HG03039 (cell line): Measurements from ENCODE around the gene AKR1A1.
"Not testable (repeated sequence)": the region's sequence is repeated elsewhere in the genome, so short reads cannot be mapped to it uniquely, and the experiment has no call there.

Experiments used
- ATAC-seq: cut with Tn5 transposase; IDR thresholded peaks from one replicate; pipeline ENCODE4 v1.9.1; 2021; ENCODE audit warnings: mild to moderate bottlenecking, moderate library complexity; ENCODE audit not compliant: unreplicated experiment

The AKR1A1 gene

DNA sequence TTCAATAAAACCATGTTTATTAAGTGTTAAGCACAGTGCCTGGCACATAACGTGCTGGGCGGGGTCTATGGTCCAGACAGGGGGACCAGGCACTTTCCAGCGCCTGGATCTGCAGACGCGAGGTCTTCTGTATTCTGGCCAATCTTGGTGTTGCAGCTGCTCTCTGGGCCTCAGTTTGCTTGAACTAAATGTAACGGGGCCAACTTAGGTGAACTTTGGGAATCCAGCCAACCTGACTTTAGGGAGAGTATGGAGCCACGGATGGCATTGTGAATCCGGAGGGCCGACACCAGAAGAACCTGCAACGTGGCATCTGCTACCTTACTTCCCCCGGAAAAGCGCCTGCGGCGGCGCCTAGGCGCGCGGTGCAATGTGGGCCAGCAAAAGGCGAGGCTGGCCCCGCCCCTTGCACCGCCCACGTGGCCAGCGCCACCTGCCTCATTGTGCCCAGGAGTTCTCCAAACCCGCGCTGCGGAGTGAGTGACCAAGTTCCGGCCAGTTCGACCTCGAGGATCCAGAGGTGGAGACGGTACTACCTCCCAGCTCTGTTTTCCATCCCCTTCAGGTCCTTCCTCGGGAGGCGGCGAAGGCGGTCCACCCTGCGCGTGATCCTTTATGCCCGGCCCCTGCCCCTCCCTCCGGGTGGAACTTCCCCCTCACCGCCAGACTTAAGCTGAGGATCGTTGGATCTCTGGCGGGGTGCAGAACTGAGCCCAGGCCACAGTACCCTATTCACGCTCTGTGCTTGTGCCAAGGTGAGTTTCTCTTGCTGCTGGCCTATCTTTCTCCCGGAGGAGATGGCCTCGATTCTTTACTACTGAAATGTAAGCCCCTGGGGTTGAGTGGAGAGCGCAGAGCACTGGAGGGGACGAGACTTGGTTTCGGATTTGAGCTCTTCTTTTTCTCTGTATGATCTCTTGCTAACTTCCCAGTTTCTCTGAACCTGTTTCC lies at the start of gene AKR1A1:
Gene AKR1A1 (plus strand): TSS at position 426 of the 951 bp plus-strand sequence. CDS start 10,969 bp downstream, outside the sequence.
- ATAC-seq: peak; percentile 77

DNA sequence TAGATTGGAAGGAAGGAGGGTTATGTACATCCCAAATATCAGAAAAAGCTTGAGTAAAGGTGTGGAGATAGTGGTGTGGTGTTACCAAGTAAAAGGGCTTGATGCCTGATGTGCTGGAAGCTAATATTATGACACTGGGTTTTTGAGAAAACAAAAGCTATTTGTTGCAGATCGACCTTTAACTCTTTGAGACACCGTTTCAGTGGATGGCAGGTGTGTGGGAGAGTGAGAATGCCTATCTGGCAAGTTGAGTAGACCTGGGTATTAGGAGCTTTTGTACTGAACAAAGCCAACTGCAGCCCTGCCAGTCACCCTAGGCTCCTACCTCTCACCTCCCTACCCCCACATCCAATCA lies 49.1 kb upstream of the AKR1A1 start:
- no peak for ATAC-seq

DNA sequence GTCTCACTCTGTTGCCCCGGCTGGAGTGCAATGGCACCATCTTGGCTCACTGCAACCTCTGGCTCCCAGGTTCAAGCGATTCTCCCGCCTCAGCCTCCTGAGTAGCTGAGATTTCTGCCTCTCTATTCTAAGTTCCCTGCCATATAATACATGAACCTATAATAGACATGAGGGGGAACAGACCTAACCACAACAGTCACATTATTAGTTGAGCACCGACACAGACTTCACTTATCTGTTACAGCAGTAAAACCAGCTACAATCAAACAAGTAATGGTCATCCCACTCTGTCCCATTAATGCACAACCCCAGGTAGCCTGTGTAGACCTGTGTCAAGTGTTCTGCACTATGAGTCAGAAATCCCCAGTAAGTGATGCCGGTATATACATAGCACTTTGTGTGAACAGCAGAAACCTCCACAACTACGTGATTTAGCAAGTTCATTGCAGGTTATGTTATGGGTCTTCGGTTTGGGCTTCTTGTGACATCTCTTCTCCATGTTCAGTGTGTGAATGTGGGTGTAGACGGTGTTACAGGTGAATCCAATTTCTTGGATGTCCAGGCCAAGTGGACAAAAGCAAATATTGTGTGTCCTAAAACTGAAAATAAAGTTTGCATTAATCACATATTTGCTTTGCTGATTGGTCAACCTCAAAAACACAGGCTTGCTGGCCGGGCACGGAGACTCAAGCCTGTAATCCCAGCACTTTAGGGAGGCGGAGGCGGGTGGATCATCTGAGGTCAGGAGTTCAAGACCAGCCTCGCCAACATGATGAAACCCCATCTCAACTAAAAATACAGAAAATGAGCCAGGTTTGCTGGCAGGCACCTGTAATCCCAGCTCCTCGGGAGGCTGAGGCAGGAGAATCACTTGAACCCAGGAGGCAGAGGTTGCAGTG lies 46.9 kb upstream of the AKR1A1 start:
- ATAC-seq: no peak

DNA sequence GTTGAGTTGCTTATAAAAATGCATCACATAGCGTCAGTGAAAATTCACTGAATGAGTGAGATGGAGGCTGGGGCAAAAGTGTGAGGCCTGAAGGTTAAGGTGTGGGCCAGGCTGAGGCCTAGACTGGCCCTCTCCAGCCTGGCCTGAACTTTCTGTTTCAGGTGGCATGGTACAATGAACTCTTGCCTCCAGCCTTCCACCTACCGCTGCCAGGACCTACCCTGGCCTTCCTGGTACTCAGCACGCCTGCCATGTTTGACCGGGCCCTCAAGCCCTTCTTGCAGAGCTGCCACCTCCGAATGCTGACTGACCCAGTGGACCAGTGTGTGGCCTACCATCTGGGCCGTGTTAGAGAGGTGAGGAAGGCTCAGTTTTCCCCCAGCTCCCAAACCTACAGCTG lies 43.4 kb upstream of the AKR1A1 start:
- no peak for ATAC-seq

DNA sequence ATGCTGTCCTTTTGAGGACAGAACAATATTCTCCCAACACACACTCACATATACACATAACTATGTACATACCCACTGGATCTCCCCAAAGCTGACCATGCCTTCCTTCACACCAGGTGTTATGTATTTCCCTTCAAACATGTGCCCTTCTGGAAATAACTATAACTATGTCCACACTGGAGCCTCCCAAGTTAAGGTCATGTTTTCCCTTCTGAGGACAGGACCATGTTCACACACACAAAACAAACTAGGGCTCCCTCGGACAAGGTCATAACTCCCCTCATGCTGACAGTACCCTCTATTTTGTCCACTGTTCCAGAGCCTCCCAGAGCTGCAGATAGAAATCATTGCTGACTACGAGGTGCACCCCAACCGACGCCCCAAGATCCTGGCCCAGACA lies 42.7 kb upstream of the AKR1A1 start:
- ATAC-seq: no peak

DNA sequence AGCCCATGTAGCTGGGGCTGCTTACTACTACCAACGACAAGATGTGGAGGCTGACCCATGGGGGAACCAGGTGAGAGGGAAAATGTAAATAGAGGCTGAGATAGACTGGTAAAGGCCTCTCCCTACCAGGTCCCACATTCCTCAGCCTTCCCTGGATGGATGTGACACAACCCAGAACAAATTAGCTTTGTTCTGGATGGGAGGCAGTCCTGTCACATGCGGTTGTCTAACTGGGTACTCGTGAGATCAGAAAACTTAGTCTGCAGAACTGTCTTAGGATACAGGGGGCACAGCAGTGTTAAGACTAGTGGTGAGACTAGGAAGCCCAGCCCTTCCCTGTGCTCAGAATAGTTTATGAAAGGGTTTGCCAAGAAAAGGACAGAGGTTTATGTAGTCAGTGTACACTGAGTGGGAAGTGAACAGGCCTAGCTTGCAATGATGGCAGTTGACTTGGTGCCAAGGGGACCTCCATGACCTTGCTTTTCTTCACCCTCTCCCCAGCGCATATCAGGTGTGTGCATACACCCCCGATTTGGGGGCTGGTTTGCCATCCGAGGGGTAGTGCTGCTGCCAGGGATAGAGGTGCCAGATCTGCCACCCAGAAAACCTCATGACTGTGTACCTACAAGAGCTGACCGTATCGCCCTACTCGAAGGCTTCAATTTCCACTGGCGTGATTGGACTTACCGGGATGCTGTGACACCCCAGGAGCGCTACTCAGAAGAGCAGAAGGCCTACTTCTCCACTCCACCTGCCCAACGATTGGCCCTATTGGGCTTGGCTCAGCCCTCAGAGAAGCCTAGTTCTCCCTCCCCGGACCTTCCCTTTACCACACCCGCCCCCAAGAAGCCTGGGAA lies 42.1 kb upstream of the AKR1A1 start:
- ATAC-seq: no peak

DNA sequence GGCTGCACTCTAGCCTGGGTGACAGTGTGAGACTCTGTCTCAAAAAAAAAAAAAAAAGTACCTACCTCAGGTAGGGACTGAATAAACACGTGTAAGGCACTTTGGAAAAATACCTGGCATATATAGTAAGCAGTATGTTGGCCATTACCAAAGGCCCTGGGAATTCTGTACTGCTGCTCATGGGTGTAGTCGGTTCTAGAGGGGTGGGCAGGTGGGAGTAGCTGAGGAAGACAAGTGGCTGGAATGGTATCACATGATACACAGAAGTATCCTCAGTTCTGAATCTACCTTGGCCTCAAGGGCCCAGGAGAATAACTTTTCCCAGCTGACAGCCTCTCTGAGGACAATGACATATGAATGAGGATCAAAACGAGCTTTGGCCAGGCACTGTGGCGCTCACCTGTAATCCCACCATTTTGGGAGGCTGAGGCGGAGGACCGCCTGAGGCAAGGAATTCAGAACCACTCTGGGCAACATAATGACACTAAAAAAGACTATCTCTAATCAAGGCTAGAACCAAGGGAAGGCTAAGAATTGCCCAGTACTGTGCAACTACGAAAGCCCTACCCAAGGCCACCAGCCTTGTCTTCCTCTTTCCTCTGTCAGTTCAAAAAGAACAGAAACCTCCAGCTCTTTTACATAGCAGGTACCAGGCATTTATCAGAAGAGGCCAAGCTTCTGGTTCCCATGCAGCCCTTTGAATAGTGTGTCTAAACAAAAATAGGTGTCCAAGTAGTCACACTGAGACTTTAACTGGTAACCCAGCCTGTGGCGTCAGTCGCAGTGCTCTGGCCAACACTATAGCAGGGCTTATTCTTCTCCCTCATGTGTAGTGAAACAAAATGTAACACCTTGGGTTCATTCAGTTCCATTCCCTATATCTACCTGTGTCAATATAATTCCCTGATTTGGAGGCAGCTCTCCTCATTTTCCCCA lies 40.3 kb upstream of the AKR1A1 start:
- ATAC-seq: no peak

DNA sequence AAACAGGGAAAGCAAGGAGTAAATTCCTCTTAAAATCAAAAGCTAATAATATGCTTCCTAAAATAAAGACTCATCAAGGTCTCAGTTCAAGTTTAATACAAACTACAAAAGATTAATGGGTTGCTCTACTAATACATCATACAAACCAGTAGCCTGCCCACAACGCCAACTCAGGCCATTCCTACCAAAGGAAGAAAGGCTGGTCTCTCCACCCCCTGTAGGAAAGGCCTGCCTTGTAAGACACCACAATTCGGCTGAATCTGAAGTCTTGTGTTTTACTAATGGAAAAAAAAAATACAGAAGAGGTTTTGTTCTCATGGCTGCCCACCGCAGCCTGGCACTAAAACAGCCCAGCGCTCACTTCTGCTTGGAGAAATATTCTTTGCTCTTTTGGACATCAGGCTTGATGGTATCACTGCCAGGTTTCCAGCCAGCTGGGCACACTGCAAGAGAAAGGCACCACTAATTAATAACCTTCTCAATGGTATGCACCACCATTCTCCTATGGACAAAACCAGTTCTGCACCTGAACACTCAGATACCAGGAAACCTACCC lies 39.6 kb upstream of the AKR1A1 start:
- no peak for ATAC-seq

DNA sequence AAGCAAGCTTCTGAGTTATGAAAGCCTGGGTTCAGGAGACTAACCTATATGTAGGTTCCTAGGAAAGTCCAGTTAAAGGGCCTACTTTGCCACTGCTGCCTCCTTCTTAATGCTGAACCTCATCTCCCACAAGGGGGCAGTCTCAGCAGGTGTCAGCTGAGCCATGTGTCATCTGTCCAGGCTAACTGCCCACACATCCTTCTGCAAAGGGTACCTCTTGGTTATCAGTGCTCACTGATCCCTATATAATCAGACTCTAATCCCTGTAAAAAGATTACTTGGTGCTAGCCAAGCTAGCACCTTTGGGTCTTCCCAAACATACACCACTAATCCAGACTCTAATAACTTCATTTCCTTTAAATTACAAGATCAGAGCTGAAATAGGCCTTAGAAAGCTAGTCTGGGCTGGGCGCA lies 38.0 kb upstream of the AKR1A1 start:
- no peak for ATAC-seq

DNA sequence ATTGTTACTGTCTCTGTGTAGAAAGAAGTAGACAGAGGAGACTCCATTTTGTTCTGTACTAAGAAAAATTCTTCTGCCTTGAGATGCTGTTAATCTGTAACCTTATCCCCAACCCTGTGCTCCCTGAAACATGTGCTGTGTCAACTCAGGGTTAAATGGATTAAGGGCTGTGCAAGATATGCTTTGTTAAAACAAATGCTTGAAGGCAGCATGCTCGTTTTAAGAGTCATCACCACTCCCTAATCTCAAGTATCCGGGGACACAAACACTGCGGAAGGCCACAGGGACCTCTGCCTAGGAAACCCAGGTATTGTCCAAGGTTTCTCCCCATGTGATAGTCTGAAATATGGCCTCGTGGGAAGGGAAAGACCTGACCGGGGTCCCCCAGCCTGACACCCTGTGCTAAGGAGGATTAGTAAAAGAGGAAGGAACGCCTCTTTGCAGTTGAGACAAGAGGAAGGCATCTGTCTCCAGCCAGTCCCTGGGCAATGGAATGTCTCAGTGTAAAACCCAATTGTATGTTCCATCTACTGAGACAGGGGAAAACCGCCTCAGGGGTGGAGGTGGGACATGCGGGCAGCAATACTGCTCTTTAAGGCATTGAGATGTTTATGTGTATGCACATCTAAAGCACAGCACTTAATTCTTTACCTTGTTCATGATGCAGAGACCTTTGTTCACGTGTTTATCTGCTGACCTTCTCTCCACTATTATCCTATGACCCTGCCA lies 36.9 kb upstream of the AKR1A1 start:
- not testable (repeated sequence) for ATAC-seq

DNA sequence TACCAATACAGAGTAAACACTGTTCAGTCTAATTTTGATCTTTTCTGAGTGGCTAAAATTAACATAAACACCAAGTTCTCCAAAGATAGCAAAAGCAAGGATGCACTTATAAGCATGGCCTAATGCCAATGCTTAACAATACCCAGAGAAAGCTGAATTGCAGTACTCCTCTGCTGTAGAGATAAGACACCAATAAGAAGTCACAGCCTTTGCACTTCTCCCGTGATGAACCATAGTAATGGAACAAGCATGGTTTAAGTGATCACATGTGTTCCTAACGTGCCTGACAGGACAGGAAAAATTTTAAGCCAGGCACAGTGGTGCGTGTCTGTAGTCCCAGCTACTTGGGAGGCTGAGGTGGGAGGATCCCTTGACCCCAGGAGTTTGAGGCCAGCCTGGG lies 34.6 kb upstream of the AKR1A1 start:
- ATAC-seq: no peak

DNA sequence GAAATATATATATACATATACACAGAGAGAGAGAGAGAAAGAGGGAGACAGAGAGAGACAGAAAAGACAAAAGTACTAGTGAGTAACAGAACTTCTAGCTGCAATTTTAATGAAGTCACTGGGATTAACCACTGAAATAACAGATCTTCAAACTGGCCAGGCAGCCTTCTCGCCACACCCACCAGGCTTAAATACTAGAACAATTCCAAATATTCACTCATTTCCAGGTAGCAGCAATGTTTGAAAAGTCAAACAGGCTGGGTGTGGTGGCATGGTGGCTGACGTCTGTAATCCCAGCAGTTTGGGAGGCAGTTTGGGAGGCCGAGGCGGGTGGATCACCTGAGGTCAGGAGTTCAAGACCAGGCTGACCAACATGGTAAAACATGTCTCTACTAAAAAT lies 34.2 kb upstream of the AKR1A1 start:
- ATAC-seq: no peak

DNA sequence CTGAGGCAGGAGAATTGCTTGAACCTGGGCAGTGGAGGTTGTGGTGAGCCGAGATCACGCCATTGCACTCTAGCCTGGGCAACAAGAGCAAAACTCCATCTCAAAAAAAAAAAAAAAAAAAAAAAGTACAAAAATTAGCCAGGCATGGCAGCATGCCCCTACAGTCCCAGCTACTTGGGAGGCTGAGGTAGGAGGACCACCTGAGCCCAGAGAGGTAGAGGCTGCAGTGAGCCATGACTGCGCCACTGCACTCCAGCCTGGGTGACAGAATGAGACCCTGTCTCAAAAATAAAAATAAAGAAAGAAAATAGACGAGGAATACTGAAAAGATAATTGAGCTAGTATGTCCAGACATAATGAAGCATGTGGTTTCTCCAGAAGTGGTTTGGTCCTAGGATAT lies 32.3 kb upstream of the AKR1A1 start:
- ATAC-seq: not testable (repeated sequence)

DNA sequence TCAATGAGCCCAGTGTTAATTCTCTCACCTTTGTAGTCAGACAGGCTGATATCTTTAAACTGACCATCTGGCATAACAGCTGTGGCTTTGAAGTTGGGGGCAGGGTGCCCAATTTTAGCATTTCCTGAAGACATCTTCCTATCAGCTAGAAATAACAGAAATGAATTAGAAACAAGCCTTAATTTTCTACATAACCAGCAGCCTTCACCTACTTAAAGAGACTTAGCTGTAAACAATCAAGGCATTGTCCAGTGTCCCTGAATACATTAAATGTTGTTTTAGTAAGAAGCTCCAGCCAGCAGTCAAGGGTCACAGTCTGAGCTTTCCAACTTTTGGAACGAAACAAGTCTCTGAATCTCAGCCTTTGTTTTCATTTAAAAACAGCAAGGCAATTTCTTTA lies 31.7 kb upstream of the AKR1A1 start:
- no peak for ATAC-seq

DNA sequence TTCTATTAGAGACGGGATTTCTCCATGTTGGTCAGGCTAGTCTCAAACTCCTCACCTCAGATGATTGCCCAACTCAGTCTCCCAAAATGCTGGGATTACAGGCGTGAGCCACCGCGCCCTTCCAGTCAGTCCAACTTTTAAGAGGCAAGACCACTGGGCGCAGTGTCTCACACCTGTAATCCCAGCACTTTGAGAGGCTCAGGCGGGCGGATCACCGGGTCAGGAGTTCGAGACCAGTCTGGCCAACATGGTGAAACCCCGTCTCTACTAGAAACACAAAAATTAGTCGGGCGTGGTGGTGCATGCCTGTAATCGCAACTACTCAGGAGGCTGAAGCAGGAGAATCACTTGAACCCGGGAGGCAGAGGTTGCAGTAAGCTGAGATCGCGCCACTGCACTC lies 30.9 kb upstream of the AKR1A1 start:
- not testable (repeated sequence) for ATAC-seq

DNA sequence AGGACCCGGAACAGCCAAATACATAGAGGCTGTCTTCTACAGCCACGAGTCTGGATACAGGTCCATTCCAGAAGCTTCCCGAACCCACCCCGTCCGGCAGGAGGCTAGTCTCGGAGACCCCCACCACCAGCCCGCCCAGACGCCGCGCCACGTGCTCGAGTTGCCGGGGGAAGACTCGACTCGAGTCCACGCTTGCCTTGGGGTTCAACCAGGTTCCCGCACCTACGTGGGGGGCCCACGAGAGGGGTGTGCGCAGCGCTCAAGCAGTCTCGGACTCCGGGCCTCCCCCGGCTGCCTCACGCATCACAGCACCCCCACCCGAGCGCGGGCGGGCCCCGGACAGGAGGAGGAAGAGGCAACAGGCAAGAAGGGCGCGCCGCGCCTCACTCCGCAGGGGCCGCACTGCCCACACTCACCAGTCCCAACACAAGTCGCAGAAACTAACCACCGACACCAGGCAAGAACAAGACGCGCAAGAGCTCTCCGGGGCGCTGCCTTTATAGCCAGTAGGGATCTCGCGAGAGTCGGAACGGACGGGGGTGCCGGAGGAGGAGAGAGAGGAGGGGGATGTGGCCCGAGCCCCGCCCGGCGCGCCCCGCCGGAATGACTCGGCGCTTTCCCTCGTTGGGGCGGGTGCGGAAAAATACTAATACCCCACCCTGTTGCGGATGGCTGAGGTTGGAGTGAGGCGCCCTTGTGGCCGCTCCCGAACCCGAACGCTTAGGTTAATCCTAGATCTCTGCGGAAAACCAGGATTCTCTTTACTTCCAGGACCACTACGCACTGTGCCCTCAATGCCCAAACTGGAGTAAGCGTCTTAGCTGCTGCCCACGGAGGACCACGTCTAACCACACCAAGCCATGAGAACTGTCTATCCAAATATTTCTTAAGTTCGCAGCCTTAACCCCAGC lies 29.0 kb upstream of the AKR1A1 start, which contains the start of gene PRDX1:
Gene PRDX1 (minus strand): TSS at position 472 of the 911 bp plus-strand sequence. CDS start 2,841 bp downstream, outside the sequence.
- peak; percentile 70 for ATAC-seq

DNA sequence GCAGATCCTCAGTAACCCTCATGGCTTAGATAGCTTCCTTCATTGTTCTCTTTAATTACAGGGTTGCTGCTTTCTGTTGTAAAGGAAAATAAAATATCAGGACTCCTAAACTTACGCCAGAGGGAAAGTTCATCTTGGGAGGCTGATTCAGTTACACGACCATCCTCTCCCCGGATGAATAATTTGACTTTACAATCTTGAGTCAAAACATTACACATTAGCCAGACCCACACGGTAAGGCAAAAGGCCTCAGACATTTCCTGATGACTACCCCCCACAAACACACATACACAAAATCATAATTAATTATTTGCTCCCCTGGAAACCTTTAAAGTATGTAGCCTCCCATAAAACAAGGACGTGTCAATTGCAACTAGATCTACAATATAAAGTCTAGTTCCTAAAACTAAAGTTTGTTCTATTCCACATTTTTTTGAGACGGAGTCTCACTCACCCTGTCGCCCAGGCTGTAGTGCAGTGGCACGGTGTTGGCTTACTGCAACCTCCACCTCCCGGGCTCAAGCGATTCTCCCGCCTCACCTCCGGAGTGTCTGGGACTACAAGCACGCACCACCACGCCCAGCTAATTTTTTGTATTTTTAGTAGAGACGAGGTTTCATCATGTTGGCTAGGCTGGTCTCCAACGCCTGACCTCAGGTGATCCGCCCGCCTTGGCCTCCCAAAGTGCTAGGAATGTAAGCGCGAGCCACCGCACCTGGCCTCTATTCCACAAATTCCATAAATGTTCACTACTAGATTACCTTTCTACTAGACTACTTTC lies 28.1 kb upstream of the AKR1A1 start:
- no peak for ATAC-seq
